NCI-H748 treated with DMSO at 0.1 percent for 48 hours (cell line): ENCODE results near the gene MBD2.

Source experiments
- DNase-seq: peaks from one replicate; lab custom pipeline; 2025; lab: John Stamatoyannopoulos, UW

The MBD2 gene

GRCh38 chr18:54109131-54109683 is 115.3 kb downstream of the MBD2 start:
- DNase-seq: no peak

- DNase-seq: no peak
These were observed 122.3 kb downstream of the MBD2 start for GRCh38 chr18:54102123-54102522.
